Urothelium cell line (cell line): ENCODE data around the gene PPP2R5A.

ENCODE experiments used
- DNase-seq: peaks from one replicate; pipeline ENCODE4 v3.0.0; 2011; ENCODE audit warnings: low spot score, mixed read lengths
- FAIRE-seq: peaks from 2 replicates; lab custom pipeline; 2011; peaks lifted over from hg19 to GRCh38; lab: Jason Lieb, UNC

PPP2R5A gene

DNA sequence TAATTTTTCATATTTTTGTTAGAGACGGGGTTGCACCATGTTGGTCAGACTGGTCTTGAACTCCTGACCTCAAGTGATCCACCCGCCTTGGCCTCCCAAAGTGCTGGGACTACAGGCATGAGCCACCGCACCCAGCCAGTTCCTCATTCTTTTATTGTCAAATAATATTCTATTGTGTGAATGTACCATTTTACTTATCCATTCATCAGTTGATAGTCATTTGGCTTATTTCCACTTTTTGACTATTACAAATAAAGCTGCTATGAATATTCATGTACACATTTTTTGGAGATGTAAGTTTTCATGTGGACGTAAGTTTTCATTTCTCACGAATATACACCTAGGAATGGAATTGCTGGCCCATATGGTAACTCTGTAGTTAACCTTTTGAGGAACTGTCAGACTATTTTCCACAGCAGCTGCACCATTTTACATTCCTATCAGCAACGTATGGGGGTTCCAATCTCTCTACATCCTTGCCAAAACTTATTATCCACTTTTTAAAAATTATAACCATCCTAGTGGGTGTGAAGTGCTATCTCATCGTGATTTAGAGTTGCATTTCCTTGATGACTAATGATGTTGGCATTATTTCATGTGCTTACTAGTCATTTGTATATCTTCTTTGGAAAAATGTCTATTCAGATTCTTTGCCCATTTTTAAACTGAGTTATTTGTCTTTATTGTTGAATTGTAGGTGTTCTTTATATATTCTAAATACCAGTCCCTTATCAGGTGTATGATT, 116.8 kb downstream of the PPP2R5A start:
- DNase-seq (no peak), FAIRE-seq (no peak)

DNA sequence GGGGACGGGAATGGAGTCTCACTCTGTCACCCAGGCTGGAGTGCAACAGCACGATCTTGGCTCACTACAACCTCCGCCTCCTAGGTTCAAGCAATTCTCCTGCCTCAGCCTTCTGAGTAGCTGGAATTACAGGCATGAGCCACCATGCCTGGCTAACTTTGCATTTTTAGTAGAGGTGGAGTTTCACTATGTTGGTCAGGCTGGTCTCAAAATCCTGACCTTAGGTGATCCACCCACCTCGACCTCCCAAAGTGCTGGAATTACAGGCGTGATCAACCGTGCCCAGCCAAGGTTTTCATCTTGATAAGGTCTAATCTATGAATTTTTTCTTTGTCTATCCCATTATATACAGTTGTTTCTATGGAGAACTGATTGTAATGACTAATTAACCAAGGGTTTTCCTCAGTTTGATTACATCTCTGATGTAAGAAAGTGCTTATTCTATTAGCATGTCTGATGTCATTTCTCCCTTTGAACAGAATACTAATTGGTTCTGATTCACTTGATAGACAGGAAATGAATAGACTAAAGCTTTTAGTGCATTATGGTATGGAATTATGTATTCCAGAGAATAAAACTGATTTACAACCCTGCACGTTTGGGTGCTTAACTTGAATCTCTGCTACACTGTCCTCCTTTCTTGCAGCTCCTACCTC, 117.6 kb downstream of the PPP2R5A start:
- no peak for DNase-seq
- FAIRE-seq, result no peak

DNA sequence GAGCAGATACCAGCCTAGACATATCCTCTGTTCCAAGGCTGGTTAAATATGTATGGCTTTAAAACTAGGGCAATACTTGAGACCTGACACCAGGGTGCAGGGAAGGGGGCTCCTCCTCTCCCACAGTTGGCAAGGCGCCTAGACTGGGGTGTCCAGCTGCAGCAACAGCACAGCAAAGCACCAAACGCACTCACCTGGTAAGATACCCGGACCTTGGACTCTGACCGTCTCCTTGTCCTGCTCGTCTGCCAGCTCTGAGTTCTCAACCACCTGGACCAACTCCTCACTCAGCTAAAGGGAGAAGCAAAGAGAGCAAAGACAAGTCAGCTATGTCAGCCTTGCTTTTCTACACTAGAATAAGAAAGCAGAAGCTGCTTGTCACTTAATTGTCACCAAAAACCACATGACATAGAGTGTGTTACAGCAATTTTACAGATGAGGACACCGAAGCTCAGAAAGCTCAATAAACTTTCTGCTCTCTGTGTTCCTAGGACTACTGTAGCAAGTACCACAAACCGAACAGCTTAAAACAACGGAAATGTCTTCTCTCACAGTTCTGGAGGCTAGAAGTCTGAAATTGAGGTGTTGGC, 125.1 kb downstream of the PPP2R5A start:
- FAIRE-seq (no peak), DNase-seq (no peak)
